Measurements from ENCODE around the gene SLC1A5. TPM values are rescaled to one million over a fixed set of nuclear protein-coding genes. Genes with fewer than 3 reads are reported as not detected.

SLC1A5 gene
- polyA plus RNA-seq, 1 of the 3 experiments (the other 2 are of a cell fraction) = 80.4 TPM

GRCh38 chr19:46733690-46734292 is 54.6 kb downstream of the SLC1A5 start:
- CTCF ChIA-PET = interaction anchor here (1.4 to 1.5 kb wide), 2 partner anchors 120 to 121 kb away, joined by 3 read pairs; no protein-coding TSS in a partner anchor
- H3K4me1 ChIP-seq (ENCODE audit: control insufficient read depth in 1 of 2, insufficient read depth in 2 of 2, low read depth in 1 of 2, low read length in 1 of 2) = peaks cover 8 to 10% of the 10 kb centered on the region in 2 experiments; a peak in 2 of 4 replicates
- no peak for DNase-seq
- no peaks in the 10 kb centered on the region for H3K27me3 ChIP-seq (ENCODE audit: insufficient read depth)
- TF ChIP-seq GATA2 (CRISPR knock-in tag; IDR thresholded peaks at IDR 0.05) (no peak), TEAD4 (IDR thresholded peaks at IDR 0.05; ENCODE audit: borderline replicate concordance, insufficient read depth) (no peak), FOXM1 (IDR thresholded peaks at IDR 0.05; ENCODE audit: low read depth) (no peak), CTCF (IDR thresholded peaks at IDR 0.05) (no peak), RFX5 (IDR thresholded peaks at IDR 0.05; ENCODE audit: low read length) (no peak), YY1 (IDR thresholded peaks at IDR 0.05; ENCODE audit: low read depth) (no peak), PBX3 (IDR thresholded peaks at IDR 0.05) (no peak), FOSL2 (IDR thresholded peaks at IDR 0.05; ENCODE audit: borderline replicate concordance, low read depth) (no peak), RXRA (IDR thresholded peaks at IDR 0.05; ENCODE audit: borderline replicate concordance, low read depth) (no peak), EP300 (IDR thresholded peaks at IDR 0.05; ENCODE audit: borderline replicate concordance in 1 of 2, low read depth in 1 of 2, low read length in 1 of 2) (no peak), SIN3A (IDR thresholded peaks at IDR 0.05; ENCODE audit: borderline replicate concordance, low read depth, low read length) (no peak), RCOR1 (IDR thresholded peaks at IDR 0.05; ENCODE audit: low read length) (no peak), EZH2phosphoT487 (IDR thresholded peaks at IDR 0.05; ENCODE audit: borderline replicate concordance, low read depth) (no peak), JUND (IDR thresholded peaks at IDR 0.05) (no peak), CHD2 (IDR thresholded peaks at IDR 0.05; ENCODE audit: low read length, partially characterized antibody) (no peak)
- peaks cover 72% of the 10 kb centered on the region for H4K20me1 ChIP-seq (ENCODE audit: insufficient read depth)
- POLR2A ChIA-PET = no interaction called here
- H3K79me2 ChIP-seq (ENCODE audit: insufficient read depth) = peaks cover 75% of the 10 kb centered on the region
- H3K4me3 ChIP-seq (ENCODE audit: low read depth in 2 of 2, low read length in 1 of 2) = no peak overlapping the region
- H3K9me2 ChIP-seq = no peaks in the 10 kb centered on the region
- no peak overlapping the region for H3K4me2 ChIP-seq
- H3K9ac ChIP-seq = no peak overlapping the region
- H2AFZ ChIP-seq (ENCODE audit: low read depth) = no peak overlapping the region
- H3K36me3 ChIP-seq (replicated peaks in 1 of 2; ENCODE audit: control insufficient read depth in 1 of 2, insufficient read depth in 2 of 2, low read length in 1 of 2) = peaks cover 25 to 77% of the 10 kb centered on the region in 2 experiments
- peaks cover 17% of the 10 kb centered on the region for H3F3A ChIP-seq (replicated peaks; ENCODE audit: insufficient read depth)
- H3K27ac ChIP-seq (ENCODE audit: low read depth in 2 of 2, low read length in 1 of 2) = no peak overlapping the region
- WGBS (ENCODE audit: low lambda C conversion rate) = 89% methylated on average over 11 of the region's 11 CpGs
- H3K9me3 ChIP-seq = no peaks in the 10 kb centered on the region

Data from SK-N-SH (cell line).